NCI-H2081 treated with DMSO at 0.1 percent for 48 hours (cell line): ENCODE results near the gene SMIM41.

Experiments used
- DNase-seq: peaks from one replicate; lab custom pipeline; 2025; lab: John Stamatoyannopoulos, UW

SMIM41 gene

DNA sequence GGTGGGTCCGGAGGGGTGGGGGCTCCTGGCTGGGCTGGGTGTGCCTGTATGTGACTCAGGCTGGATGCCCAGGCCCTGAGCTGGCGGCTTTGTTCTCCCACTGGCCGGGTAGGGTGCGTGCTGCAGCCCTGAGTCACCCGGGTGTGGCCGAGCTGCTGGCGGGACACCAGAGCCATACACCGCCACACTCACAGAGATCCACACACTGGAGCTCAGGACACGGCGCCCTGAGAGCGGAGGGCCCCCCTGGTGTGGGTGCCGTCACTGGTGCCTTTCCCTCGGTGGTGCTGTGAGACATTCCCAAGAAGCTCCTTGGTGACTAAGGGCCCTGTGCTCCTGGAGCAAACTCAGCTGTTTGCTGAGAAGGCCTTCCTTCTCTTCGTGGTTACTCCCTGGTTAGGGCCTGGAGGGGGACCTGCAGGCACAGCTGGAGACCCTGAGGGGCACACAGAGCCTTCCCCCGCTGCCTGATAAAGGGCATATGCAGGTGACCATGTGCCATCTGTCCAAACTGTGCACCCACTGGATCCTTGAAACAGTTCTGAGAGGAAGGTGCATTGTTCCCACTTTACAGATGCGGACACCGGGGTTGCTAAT lies 68.0 kb downstream of the SMIM41 start:
- no peak for DNase-seq

DNA sequence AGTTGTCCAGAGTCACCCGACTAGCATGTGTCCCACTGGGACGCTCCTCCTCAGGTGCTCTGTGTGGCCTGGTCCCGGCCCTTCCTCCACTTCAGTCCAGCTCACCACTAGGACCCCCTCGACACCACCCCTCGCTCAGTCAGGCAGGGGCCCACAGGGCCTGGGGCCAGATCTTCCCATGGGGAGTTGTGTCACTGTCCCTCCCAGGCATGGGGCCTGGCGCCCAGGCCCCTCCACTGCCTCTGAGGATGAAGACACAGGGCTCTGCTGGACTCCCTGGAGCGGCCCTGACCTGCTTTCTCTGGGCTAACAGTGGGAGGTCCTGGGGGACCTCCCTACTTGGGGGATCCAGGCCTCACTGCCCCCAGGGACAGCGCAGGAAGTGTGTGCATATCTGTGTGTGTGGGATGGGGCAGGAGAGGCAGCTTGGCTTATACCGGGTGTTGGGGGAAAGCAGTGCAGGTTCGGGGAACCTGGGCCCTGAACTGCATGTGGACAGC lies 68.5 kb downstream of the SMIM41 start:
- DNase-seq: no peak

DNA sequence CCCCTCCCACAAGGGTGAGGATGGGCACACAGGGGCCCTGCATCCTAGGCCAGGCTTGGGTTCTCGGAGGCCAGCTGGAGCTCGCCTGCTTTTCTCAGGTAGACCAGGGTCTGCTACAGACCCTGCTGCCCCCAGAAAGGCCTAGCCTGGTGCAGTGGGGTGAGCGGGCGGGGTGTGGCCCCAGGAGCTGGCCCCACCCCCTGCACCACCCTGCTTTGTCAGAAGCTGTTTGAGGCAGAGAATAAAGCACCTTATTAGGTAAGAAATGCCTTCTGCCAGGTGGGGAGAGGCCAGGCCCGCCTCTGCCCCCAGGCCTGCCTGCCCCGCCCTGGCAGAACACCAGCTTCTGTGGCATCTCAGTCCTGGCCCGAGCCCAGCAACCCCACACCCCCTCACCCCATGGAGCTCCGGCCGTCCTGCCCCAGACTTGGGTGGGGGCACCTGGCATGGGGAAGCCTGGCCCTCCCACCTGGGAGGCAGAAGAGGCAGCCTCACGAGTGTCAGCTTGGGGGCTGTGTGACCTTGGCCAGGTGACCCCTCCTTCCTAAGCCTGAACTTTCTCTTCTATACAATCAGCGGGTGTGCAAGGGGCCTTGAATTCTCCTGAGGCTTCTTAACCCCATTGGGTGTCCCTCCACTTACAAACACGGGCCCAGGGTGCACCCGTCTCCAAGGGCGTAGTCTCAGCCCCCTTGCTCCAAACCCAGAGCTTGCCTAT lies 69.1 kb downstream of the SMIM41 start:
- DNase-seq: no peak

DNA sequence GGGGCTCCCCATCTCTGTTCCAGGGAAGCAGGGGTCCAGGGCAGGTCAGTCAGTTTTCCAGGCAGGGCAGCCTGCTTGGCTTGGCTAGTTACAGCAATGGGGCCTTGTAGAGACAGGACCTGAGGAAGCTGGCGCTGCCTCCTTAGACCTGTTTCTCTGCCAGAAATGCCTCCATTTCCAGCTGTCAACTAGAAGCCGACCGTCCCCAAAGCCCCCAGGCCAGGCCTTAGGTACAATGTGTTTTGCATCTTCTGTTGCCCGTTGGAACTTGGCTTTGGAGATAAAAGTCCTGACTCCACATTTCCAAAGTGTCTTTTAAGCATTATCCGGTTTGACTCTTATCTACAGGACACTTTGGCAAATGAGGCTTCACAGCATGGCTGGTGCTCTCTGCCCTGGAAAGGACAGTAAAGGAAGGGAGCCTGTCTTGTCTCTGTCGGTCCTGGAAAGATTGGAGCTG lies 69.7 kb downstream of the SMIM41 start:
- no peak for DNase-seq

DNA sequence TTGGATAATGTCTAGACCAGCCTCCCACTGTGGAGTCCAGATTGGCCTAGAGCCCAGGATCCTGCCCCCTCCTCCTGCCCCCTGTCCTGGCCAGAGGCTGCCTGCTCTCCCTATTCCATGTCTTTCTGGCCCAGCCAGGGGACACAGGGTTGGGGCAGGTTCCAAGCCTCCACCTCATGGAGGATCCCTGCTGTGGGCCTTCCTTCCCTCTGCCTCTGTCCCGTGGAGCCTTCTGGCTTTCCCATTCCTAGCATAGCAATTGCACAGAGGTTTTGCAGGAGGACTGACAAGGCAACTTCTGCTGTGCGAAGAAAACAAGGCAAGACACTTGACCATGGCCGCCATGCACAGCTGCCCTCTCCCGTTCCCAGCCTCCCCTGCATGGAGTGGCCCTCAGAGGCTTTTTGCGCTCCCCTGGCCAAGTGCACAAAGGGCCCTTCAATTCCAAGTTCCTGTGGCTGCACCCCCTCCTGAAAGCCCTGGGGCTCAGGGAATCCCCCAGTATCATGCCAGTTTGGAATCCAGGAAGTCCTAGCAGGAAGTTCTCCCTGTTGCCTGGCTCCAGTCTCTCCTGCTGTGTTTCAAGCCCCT lies 70.2 kb downstream of the SMIM41 start:
- DNase-seq: no peak

DNA sequence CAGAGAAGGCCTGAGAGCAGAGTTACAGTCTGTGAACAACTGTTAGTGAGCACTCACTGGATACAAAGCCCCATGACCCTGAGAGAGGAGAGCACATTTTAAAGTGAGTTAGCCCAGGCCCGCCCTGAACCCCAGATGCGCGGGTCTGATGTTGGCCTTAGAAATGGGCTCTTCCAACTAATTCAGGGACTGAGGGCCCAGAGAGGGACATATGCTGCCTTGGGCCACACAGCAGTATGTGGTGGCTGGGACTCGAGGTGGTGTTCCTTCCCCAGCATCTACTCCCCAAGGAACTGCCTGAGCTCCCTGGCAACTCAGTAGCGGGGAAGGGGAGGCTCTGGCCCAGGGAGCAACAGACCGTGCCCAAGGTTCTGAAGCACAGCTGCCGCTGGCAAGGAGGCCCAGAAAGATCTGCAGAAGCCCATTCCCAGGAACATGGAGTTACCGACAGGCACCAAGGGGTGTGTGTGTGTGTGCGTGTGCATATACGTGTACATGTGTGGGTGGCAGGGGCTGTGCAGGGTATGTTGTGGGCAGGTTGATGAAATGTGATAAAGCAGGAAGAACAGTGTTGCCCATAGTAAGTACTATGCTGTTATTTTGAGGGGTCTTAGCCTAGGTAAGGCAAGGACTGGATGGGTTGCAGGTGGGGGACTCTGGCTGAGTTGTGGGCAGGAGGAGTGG lies 71.8 kb downstream of the SMIM41 start:
- DNase-seq: no peak

DNA sequence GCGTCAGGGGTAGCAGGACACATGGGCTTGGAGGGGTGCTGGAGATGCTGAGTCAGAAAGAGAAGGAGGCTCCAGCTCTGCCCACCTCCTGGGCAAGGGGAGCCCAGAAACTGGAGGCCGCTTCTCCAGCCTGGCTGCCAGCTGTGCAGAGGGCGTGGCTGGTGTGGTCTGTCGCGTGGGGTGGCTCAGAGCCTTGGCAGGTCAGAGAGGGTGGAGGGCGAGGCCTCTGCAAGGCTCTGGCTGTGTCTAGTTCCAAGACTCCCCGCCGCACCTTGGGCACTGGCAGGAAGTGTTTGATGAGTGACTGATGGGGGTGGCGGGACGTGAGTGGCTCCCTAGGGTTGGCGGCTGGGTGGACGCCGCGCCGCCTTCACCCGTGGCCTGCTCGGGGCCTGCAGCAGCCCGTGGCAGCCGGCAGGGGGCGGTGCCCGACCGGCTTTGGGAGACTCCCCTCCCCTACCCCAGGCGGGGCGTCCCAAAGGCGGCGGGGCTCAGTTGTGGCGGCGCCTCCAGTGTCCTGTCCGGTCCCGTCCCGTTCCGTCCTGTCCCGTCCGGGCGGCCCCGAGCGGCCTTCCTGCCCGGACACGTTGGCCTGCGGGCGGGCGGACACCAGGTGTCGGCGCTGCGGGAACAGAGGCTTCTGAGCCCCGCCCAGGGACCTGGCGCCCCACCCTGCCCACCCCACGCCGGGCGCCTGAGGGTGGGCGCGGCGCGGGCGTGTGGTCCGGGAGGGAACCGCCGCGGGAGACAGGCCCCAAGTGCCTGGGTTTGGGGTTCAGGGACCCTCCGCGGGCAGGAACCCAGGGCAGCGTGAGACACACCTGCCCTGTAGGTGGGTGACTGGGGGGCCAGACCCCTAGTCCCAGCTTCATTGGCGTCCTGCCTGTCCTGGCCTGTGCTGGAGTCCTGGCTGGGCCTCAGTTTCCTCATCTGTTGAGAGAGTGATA lies 72.6 kb downstream of the SMIM41 start:
- DNase-seq: no peak

DNA sequence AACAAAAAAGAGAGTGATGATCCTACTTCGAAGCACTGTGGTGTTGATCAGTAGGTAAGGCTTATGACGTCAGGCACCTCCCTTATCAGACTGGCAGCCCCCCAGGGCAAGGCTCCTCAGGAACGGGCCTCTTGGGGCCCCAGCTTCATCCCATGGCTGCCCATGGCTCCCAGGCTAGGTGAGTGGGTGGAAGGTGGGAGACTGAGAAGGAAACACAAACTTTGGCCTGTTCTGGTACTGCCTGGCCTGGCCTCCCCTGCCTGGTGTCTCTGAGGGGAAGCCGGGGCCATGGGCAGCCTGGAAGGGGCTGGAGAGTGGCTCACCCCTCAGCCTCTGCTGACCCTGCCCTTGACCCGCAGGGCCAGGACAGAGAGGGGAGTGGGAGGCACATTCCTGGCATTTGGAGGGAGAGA lies 73.4 kb downstream of the SMIM41 start:
- DNase-seq: no peak

DNA sequence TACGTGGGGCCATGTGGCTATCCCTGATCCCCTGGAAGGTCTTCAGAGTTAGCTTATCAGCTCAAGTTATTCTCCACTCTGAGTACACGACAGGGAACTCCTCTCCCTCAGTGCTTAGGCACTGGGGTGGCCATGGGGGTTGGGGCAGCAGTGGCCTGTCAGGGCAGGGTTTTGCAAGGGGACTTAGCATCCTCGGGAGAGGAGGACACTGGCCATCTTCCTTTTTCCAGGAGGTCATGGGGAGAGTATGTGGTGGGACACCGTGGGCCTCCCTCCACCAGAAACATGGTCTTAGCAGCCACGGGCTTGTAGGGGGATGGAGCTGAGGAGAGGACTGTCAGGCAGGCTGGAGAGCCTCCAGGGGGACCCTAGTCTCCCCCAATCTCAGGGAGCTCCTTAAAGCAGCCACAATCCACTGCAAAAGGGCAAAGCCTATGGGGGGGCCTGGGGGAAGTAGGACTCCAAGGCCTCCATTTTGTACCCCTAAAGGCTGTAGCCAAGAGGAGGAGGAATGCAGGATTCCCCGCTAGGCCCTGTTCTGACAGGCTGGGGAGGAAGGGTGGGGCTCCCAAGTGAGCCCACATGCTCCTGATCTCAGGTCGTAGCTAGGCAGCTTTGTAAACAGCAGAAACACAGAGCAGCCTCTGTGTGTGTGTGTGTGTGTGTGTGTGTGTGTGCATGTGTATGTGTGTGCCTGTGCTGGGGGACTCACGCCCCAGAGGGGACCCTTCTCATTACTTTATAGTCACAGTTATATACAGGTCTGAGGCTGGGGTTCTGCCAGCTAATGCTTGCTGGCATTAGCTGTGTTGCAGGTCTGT lies 75.8 kb downstream of the SMIM41 start:
- no peak for DNase-seq

DNA sequence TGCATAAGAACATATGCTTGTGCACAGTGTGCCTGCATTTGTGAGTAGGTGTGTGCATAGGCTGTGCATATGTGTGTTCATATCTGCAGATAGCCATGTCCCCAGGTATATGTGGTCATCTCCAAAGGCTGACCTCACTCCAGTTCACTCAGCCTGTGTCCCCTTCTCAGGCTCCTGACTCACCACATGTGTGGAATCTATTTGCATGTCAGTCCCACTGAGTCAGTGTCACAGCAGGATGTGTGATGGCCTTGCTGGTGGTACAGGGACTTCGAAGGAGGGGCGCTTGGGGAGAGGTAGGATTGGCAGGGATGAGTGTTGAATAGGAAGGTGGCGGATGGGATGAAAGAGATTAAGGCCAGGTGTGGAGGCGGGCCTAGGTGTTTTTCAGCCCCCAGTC lies 76.8 kb downstream of the SMIM41 start:
- no peak for DNase-seq

DNA sequence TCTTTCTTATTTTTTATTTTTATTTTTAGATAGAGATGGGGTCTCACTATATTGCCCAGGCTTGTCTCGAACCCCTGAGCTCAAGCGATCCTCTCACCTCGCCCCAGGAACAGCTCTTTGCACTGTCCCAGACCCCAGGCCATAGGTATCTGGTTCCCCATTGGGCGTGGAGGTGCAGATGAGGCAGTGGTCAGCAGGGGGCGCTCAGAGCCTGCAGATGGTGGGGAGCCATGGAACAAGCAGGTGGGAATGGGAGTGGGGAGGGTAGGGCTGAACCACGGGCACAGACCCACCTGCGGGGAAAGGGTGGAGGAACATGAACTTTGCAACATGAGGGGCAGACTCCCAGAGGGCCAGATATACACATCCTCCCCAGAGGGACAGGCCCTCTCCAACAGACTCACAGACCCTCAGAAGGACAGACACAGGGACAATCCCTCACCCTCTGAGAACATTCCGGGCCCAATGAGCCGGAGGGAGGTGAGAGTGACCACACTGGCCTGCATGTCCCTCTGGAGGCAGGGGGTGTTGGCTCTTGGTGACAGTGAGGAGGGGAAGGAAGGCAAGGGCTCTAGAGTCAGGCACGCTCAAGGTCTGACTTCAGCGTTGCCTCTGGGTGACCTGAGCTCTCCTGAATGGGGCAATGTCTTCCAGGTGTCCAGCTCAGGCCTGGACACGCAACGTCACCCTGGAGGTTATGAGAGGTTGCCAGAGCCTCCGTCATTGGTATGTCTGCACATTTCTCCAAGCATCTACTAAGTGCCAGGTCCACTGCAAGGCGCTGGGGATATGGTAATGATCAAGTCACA lies 77.5 kb downstream of the SMIM41 start:
- DNase-seq: no peak

DNA sequence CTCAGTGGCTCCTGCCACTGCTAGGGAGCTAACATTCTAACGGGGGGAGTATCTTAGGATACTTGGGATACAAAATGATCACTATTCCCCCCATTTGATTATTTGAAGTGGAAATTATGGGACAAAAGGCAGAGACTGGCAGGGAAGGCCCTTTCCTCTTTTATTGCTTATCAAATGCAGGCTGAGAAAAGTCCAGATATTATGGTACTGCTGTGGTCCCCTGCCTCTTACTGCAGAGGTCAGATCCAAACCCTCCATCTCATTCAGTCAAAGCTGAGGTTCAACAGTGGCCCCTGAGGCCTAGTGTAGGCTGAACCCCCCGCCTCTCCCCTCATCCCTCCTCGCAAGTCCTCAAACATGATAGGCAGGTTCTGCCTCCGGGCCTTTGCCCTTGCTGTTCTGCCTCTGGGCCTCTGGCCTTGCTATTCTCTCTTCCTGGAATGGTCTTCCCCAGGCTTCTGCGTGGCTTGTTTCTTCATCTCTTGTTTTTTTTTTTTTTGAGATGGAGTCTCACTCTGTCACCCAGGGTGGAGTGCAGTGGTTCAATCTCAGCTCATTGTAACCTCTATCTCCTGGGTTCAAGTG lies 78.2 kb downstream of the SMIM41 start:
- no peak for DNase-seq
